Hair follicle dermal papilla cell (primary cell): ENCODE measurements around the gene STAB1. TPM values are rescaled to one million over a fixed set of nuclear protein-coding genes. Genes with fewer than 3 reads are reported as not detected.

ENCODE experiments used
- small RNA-seq: library from RNA; depleted of rRNA; stranded (forward); fragments of <200 nt; gene quantifications from one replicate; pipeline ENCODE3, GENCODE V24; 2012
- total RNA-seq: library from RNA; depleted of rRNA; stranded (reverse); fragments of >200 nt; gene quantifications from 2 replicates; pipeline ENCODE4 v1.2.3, GENCODE V29; 2012

STAB1 gene, protein sequence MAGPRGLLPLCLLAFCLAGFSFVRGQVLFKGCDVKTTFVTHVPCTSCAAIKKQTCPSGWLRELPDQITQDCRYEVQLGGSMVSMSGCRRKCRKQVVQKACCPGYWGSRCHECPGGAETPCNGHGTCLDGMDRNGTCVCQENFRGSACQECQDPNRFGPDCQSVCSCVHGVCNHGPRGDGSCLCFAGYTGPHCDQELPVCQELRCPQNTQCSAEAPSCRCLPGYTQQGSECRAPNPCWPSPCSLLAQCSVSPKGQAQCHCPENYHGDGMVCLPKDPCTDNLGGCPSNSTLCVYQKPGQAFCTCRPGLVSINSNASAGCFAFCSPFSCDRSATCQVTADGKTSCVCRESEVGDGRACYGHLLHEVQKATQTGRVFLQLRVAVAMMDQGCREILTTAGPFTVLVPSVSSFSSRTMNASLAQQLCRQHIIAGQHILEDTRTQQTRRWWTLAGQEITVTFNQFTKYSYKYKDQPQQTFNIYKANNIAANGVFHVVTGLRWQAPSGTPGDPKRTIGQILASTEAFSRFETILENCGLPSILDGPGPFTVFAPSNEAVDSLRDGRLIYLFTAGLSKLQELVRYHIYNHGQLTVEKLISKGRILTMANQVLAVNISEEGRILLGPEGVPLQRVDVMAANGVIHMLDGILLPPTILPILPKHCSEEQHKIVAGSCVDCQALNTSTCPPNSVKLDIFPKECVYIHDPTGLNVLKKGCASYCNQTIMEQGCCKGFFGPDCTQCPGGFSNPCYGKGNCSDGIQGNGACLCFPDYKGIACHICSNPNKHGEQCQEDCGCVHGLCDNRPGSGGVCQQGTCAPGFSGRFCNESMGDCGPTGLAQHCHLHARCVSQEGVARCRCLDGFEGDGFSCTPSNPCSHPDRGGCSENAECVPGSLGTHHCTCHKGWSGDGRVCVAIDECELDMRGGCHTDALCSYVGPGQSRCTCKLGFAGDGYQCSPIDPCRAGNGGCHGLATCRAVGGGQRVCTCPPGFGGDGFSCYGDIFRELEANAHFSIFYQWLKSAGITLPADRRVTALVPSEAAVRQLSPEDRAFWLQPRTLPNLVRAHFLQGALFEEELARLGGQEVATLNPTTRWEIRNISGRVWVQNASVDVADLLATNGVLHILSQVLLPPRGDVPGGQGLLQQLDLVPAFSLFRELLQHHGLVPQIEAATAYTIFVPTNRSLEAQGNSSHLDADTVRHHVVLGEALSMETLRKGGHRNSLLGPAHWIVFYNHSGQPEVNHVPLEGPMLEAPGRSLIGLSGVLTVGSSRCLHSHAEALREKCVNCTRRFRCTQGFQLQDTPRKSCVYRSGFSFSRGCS (N-terminal part only)
- 0.73 and 1.1 TPM in 2 replicates for total RNA-seq

DNA sequence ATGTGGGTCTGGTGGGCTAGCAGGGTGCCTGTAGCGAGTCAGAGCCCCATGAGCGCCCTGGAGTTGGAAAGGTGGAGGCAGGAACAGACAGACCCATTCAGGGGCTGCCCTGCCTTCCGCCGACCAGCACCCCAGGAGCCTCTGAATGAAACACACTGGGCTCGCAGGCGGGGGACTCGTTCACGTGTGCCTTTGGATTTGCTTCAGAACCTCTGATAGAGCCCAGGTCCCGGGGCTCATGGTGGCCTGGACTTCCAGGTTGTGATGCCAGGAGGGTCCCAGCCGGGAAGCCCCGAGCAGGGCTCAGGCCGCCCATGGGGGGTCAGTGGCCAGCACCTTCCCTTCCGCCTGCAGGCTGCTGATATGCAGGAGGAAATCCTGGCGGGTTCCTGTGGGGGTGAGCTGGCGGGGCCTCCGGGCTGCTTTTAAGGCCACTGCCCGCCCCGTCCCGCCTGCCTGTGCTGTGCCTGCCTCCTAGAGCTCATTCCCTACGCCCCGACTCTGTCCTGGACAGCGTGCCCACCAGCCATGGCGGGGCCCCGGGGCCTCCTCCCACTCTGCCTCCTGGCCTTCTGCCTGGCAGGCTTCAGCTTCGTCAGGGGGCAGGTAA lies at the start of gene STAB1:
TSS of gene STAB1 (plus strand) at position 453 of the 610 bp plus-strand sequence. CDS start at position 529, 76 bp downstream.

DNA sequence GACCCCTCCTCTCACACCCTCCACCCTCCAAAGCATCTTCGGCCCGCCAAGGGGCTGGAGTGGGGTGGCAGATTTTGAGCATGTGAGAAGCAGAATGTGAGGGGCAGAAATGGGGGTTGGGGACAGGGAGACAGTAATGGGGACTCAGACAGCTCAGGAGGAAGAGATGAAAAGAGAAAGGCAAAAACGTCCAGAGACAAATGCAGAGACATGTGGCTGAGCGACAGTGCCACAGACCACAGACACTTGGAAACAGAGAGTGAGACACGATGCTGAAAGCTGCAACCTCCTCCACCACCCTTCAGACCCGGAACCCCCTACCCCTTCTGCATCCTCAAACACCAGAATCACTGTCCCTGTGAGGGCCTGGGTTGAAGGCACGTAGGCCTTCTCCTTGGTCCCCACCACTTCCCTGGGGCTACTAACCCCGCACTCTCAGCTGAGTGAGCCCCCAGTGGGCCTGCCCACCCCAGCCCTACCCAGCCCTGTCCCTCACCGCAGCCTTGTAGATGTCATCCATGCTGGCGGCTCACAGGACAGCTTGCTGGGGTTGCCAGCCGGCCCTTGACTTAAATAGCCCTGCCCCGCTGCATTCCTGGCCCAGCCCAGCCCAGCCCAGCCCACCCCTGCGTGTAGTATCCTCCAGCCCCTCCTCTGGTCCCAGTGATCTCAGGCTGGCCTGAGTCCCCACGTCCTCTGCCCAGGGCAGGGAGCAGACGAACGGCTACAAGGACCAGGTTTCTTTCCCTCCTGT lies 41.5 kb upstream of the STAB1 start, which contains the start of gene TNNC1:
TSS of gene TNNC1 (minus strand) at position 546 of the 754 bp plus-strand sequence. CDS start at position 520, 26 bp downstream.

DNA sequence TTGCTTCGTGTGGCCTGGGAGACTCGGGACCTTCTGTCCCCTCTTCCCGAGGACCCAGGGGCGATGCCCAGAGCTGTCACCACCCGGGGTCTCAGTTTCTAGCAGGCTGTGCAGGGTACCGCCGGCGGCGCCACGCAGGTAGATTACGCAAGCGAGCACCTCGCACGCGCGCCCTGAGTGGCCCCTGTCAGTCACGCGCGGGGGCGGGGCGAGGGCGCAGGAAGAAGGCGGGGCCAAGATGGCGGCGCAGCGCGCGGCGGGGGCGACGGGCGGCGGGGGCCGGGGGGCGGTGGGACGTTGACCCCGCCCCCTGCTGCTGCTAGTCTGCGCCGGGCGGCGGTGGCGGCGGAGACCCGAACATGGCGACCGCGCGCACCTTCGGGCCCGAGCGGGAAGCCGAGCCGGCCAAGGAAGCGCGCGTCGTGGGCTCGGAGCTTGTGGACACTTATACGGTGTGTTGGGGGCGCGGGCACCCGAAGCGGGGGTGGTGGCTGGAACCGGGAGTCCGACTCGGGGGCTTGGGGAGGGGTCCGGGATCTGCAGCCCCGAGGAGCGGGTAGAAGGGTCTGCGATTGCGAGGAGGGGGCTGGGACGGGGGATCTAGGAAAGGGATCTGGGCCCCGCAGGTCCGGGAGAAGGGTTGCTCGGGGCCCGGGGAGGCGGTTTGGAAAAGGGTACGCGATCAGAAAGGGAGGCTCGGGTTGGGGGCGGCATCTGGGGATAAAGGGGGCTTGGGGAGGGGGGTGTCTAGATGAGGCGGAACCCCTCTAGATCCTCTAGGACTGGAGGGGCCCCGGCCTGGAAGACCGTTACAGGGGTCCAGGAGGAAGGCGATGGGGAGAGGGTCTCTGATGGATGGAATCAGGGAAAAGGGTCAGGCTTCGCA lies 39.6 kb upstream of the STAB1 start, which contains the start of gene NISCH:
TSS of gene NISCH (plus strand) at position 322 of the 886 bp plus-strand sequence. CDS start at position 360, 38 bp downstream.

DNA sequence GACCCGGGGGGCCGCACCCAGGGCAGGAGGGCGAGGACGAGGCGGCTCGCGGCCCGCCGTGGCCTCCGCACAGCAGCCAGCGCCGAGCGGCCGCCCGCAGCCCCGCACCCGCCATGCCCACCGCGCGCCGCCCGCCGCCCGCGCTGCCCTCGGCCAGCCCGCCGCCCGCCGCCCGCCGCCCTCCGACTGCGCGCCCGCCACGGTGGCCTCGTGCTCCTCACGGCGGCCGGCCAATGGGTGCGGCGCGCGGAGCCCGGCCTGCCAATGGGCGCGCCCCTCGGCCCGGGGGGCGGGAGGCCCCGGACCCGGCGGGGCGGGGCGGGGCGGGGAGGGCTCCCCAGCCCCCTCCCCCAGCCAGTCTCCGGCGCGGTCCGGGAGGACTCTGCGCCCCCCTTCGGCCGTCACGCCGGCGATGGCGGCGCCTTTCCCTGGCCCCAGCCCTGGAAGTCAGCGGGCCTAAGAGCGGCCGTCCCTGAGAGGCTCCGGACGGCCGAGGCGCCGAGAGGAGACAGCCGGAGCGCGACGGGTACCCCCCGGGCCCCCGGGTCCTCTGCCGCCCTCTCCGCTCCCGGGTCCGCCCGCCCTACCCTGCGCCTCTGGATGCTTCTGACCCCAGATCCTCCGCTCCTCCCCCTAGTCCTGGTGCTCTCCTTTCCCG lies 38.6 kb downstream of the STAB1 start, which contains the start of gene NT5DC2:
TSS of gene NT5DC2 (minus strand) at position 235 of the 658 bp plus-strand sequence. CDS start at position 115, 120 bp downstream.

DNA sequence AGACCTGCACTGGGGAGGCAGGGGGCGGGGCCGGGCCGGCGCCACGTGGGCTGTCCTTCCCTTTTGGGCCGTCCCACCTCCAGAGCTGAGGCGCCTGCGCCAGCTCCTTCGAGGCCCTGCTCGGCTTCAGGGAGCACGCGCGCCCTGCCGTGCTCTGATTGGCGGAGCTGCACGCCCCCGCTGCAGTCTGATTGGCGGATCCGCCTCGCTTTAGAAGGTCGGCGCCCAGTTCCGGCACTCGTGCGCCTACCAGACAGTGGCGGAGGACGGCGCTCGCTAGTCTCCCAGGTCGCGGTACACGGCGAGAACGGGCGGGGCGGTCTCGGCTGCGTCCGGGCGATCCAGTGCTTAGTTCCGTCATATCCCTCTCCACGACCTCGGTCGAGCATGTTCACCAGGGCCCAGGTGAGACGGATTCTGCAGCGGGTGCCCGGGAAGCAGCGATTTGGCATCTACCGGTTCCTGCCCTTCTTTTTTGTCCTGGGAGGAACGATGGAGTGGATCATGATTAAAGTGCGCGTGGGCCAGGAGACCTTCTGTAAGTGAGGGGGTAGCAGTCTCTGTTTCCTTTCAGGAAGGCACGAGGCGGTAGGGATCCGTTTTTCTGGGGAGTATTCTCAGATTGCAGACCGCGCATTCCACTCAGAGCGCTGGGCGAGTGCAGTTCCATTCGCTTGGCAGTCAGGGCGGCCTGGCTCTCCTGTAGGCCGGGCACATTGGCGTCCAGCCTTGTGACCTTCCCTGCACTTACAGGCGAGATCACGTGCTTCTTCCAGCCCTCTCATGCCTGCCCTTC lies 41.4 kb downstream of the STAB1 start, which contains the start of gene UQCC5:
TSS of gene UQCC5 (plus strand) at position 237 of the 796 bp plus-strand sequence. CDS start at position 388, 151 bp downstream.

Small RNA genes lying within 50 kb of the gene (small RNA-seq; reads per million reads assigned to genes)
- gene RNU6-856P = not detected
- gene RNU6ATAC16P = not detected

Other genes with a start within 250 kb of the STAB1 start
- gene PPM1M, start 249.6 kb upstream of the STAB1 start, total RNA-seq = 40.3 and 46.7 TPM in 2 replicates
- gene WDR82, start 216.7 kb upstream of the STAB1 start, total RNA-seq = 57.6 and 73.3 TPM in 2 replicates
- gene GLYCTK, start 207.5 kb upstream of the STAB1 start, total RNA-seq = 11.9 and 12.0 TPM in 2 replicates
- 6.7 and 9.2 TPM in 2 replicates for gene DNAH1, start 179.0 kb upstream of the STAB1 start, total RNA-seq
- gene BAP1, start 85.3 kb upstream of the STAB1 start, total RNA-seq = 59.6 and 69.4 TPM in 2 replicates
- 3.2 and 3.9 TPM in 2 replicates for gene PHF7, start 84.7 kb upstream of the STAB1 start, total RNA-seq
- gene SEMA3G, start 50.2 kb upstream of the STAB1 start, total RNA-seq = 0.85 and 0.97 TPM in 2 replicates
- gene TNNC1, start 41.3 kb upstream of the STAB1 start, total RNA-seq = 3.1 and 5.5 TPM in 2 replicates
- 94.7 and 106 TPM in 2 replicates for gene NISCH, start 39.7 kb upstream of the STAB1 start, total RNA-seq
- gene NT5DC2, start 38.5 kb downstream of the STAB1 start, total RNA-seq = 59.1 and 84.9 TPM in 2 replicates
- 1.9 and 2.9 TPM in 2 replicates for gene UQCC5, start 41.3 kb downstream of the STAB1 start, total RNA-seq
- 75.4 and 82.8 TPM in 2 replicates for gene PBRM1, start 190.6 kb downstream of the STAB1 start, total RNA-seq
- gene GNL3, start 190.7 kb downstream of the STAB1 start, total RNA-seq = 113 and 126 TPM in 2 replicates
- gene GLT8D1, start 210.5 kb downstream of the STAB1 start, total RNA-seq = 94.7 and 97.8 TPM in 2 replicates
- 32.5 and 50.0 TPM in 2 replicates for gene SPCS1, start 210.8 kb downstream of the STAB1 start, total RNA-seq